Activated CD4-positive, CD25-positive, alpha-beta regulatory T cell (primary cell): ENCODE data around the gene PRDM16.

Source experiments
- DNase-seq, 4 experiments: peaks; one replicate each; lab custom pipeline; 2025; lab: John Stamatoyannopoulos, UW

Gene PRDM16

DNA sequence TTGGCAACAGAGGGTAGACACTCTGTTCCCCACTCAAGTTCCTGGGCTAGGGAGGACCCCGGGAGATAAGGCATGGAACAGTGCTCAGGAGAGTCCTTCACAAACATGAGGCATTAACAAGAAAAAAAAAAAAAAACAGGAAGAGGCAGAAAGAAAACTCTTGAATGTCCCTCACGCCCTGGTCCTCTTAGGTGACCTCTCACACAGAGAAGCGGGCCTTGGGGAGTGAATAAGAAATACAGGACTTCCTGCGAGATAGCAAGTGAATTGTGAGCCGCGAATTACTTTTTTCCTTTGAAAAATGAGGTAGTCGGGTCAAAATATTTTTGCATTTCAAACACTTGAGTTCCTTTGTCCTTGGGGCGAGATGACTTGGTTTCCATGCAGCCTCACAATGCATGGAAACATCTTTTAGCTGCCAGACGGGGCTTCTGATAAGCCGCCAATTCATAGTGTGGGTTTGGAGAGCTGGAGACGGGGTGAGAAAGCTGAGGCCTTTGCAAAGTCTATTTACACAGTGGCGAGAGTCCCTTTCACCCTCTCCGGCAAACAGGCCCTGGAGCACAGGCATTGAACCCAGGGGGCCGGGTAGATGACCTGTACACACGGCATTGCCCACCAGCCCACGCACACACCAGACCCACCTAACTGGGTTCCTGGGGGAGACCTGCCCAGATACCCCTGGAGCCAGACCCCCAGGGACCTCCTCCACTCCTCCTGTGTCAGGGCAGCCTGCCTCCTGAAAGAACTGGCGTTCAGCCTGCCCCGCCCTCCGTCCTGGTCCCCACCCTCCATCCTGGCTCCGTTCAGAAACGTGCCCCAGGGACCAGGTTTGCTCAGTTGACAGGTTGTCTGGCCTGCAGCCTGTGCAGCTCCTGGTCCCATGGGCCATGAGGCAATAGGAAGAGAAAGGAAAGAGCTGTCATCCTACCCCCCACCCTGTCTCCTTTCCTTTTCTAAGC, 192.3 kb downstream of the PRDM16 start:
- DNase-seq, result no peak

GRCh38 chr1:3261969-3262579, 193.1 kb downstream of the PRDM16 start:
- DNase-seq, result no peak

- no peak for DNase-seq
Measured at GRCh38 chr1:3262681-3263286, 193.8 kb downstream of the PRDM16 start.

- no peak for DNase-seq
Measured at GRCh38 chr1:3263790-3264189, 194.8 kb downstream of the PRDM16 start.

DNA sequence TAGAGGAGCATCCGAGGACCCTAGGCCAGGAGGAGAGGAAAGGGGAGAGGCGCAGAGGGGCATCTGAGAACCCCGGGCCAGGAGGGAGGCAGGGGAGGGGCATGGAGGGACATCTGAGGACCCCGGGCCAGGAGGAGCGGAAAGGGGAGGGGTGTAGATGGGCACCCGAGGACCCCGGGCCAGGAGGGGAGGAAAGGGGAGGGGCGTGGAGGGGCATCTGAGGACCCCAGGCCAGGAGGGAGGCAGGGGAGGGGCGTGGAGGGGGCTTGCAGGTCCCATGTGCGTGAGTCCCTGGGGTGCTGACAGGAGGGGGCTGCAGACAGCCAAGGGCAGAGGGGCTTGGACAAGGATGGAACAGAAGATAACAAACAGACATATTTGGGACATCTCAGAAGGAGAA, 195.5 kb downstream of the PRDM16 start:
- DNase-seq, result no peak

- no peak for DNase-seq
Measured at GRCh38 chr1:3265835-3266805, 197.1 kb downstream of the PRDM16 start.

GRCh38 chr1:3266870-3267549, 198.0 kb downstream of the PRDM16 start:
- DNase-seq, result no peak

- no peak for DNase-seq
Measured at GRCh38 chr1:3267550-3268270, 198.7 kb downstream of the PRDM16 start.

DNA sequence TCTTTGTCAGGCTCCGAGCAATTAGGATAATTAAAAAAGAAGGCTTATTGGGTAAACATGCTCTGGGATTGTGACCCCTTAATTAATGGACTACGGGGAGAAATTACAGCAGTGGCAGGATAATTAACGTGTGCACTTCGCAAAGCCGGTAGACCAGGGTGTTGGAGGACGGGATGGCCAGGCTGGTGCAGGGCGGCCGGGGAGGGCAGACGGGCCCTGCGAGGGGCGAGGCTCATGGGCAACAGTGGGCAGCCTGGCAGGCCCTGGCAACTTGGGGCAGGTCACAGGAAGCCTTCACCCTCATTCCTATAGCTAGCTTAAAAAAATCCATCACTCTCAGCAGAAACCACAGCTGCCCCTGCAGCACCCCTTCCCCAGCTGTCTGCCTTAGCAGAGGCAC, 199.3 kb downstream of the PRDM16 start:
- no peak for DNase-seq

- no peak for DNase-seq
Measured at GRCh38 chr1:3270403-3271245, 201.6 kb downstream of the PRDM16 start.

GRCh38 chr1:3271866-3272265, 202.9 kb downstream of the PRDM16 start:
- DNase-seq, result no peak

DNA sequence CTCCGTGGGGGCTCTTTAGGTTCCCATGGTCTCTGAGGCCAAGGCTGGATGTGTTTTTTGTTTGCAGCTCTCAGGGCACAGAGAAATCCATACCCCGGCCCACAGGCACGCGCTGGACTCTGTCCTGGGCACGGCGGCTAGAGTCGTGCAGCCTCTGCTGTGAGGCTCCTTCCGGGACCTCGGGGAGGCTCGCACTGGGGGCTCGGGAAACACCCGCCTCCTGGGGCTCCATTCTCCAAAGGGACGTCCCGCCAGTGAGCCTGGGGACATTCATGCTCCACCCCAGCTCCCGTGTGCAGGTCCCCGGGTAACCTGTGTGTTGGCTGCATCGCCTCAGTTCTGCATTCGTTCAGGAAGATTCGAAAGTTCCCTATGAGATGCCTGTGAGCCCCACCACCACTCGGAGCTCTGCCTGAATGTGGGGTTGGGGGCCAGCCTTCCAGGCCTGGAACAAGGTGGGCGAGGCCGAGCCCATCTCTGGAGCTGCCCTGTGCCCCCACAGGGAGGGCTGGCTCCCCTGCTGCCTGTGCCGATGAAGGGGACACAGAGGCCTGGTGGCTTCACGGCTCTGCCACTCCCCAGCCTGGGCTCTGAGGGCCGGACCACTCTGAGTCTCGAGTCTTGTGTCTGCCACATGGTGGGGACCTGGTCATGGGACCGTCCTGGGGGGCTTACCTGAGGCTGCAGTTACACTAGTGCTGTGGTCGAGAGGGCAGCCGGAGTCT, 203.5 kb downstream of the PRDM16 start:
- DNase-seq, result no peak

- no peak for DNase-seq
Measured at GRCh38 chr1:3273447-3273846, 204.4 kb downstream of the PRDM16 start.

DNA sequence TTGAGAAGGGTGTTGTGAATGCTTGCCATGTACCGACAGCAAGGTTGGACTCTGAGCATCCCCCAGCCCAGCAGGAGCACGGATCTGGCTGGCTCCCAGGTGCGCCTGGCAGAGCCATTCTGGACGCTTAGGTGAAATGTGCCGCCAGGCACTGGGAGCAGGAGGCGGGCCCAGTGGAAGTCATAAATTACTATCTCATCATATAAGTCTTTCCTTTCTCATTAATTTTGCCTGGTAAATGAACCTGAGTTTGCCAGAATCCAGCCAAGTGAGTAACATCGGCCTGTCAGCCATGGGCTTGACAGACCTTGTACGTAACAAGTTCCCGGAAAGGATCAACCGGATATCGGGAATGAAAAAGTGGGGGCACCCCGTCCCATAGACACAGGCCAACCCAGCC, 206.0 kb downstream of the PRDM16 start:
- DNase-seq, result no peak

DNA sequence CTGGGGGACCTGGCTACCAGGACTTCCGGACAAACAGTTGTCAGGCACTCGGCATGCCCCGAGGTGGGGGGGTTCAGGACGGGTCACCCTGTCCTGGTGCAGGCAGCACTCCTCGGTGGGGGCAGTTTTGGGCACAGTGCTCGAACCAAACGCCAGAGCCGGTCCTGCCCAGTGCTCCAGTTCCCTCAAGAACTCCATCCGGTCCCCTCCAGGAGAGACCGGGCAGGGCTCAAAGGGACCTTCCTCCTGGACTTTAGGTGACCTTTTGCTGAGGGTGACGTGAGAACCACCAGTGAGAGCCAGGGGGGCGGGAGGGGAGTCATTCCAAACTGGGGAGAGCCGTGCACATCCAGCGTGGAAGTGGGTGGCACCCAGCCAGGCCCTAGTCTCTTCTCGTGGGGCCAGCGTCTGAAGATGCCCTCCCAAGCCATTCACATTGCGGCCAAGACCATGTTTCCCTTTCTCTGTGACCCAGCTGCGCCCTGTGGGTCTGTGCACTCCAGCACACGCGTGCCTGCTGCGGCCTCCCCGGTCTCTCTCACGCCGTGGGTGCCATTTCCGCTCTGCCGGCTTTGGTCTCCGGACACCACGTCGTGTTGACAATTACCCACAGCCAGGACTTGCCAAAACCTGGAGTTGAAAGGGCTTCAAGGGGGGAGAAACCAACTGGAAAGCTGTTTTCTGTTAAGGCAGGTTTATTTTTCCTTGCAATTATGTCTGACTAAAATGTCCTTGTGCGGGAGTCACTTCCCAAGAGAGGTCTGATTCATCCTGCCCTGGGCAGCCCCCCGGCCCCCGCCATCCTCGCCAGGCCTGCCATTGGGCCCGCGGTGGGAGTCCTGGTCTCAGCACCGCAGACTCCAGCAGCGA, 206.7 kb downstream of the PRDM16 start:
- DNase-seq, result no peak

DNA sequence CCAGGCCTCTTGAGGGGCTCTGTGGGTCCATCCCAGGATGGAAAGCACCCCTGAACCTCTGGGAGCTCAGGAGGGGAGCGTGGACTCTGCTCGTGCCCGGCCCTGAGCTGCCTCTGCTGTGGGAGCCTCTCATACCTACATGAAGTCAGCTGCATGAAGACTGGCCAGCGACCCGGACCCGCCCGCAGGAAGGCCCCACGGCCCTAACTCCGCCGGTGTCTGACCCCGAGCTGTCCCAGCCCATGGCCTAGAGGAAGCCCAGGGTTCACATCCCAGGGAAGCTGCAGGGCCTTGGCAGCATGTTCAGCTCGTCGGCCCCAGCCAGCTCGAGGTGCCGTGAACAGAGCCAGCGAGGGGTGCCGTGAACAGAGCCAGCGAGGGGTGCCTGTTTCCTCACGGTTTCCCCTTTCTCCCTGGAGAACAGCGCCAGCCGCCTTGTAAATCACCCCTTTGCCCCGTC, 207.4 kb downstream of the PRDM16 start:
- no peak for DNase-seq

GRCh38 chr1:3277011-3277471, 208.0 kb downstream of the PRDM16 start:
- DNase-seq, result no peak

GRCh38 chr1:3277623-3278022, 208.6 kb downstream of the PRDM16 start:
- no peak for DNase-seq
